Measurements from ENCODE around the gene LACRT. TPM values are rescaled to one million over a fixed set of nuclear protein-coding genes. Genes with fewer than 3 reads are reported as not detected.

LACRT gene
- total and polyA plus RNA-seq, 9 of the 15 experiments (the other 6 are each of a cell fraction or from before 2014, with no cell fraction given): not detected

DNA sequence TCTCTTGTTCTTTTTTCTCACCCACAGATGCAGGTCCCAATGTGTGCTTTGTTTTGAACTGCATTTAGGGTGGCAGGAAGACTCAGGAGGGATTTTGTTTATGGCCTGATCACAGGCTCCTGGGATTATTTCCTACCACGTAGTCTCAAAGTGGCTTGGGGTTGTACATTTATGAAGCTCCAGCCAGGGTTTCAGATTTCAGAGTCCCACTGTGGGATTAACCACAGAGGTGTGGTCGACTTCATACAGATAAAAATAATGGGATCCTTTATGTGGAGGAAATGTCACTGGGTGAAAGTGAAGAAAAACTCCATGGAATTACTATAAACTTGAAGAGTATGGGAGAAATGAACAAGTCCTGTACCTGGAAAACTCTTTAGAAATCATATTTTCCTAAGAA is 32.0 kb downstream of the LACRT start:
- ChIA-PET CTCF (ENCODE audit: low intra/inter-chr PET ratio) (interaction anchor here (1.1 to 1.2 kb wide), 2 partner anchors 23 to 471 kb away, joined by 3 to 5 read pairs; no protein-coding TSS in a partner anchor), POLR2A (no interaction called here)
- H3K79me2 ChIP-seq (ENCODE audit: control insufficient read depth, insufficient read depth, low read length): no peaks in the 10 kb centered on the region
- H3K4me1 ChIP-seq (replicated peaks in 1 of 2; ENCODE audit: control insufficient read depth in 2 of 2, insufficient read depth in 2 of 2, low read length in 2 of 2): no peaks in the 10 kb centered on the region; a peak in 2 of 5 replicates
- H3K27ac ChIP-seq (ENCODE audit: extremely low read depth, low read depth, low read length): no peak overlapping the region
- H3K9me3 ChIP-seq (replicated peaks; ENCODE audit: control insufficient read depth, insufficient read depth, low read depth, low read length): no peaks in the 10 kb centered on the region
- no peak overlapping the region for H2AFZ ChIP-seq (ENCODE audit: low read depth, low read length)
- no peaks in the 10 kb centered on the region for H3K9me1 ChIP-seq (ENCODE audit: control insufficient read depth, insufficient read depth, low read length)
- intact Hi-C loops (cut with micrococcal nuclease) (loop anchor here (5.0 to 10.0 kb wide), 2 partner anchors 55 to 352 kb away; no protein-coding TSS in a partner anchor), in situ Hi-C loops (cut with MboI) (no loop called here)
- ATAC-seq (no peak), DNase-seq (ENCODE audit: extremely low read depth in 1 of 4, low spot score in 3 of 4) (no peak), FAIRE-seq (no peak)
- BruUV-seq (replicated peaks): no TSS peak
- peaks cover 0 to 5% of the 10 kb centered on the region in 2 experiments; a peak in 3 of 5 replicates for H3K27me3 ChIP-seq (ENCODE audit: control insufficient read depth in 2 of 2, insufficient read depth in 2 of 2, low read length in 2 of 2)
- no peak overlapping the region for H3K4me3 ChIP-seq
- H3K4me2 ChIP-seq (ENCODE audit: insufficient read depth, low read length): no peak overlapping the region
- whole genome bisulfite sequencing (ENCODE audit: insufficient coverage, low coverage, missing lambda C conversion rate): 6% methylated on average over 2 of the region's 2 CpGs
- no peak overlapping the region for H3K9ac ChIP-seq (ENCODE audit: insufficient read depth in 1 of 2, low read depth in 2 of 2, low read length in 2 of 2)
- H3K36me3 ChIP-seq (ENCODE audit: control insufficient read depth, insufficient read depth, low read length): no peaks in the 10 kb centered on the region
- H4K20me1 ChIP-seq (replicated peaks; ENCODE audit: control insufficient read depth, insufficient read depth, low read length): no peaks in the 10 kb centered on the region; the same call in 1 of the 2 replicates
- TF ChIP-seq ETV5 (CRISPR knock-in tag; IDR thresholded peaks at IDR 0.05; ENCODE audit: low read depth) (no peak), THRA (IDR thresholded peaks at IDR 0.05) (no peak), ZNF551 (CRISPR knock-in tag; IDR thresholded peaks at IDR 0.05) (no peak), BMI1 (IDR thresholded peaks at IDR 0.05; ENCODE audit: low read length) (no peak), PYGO2 (tag; IDR thresholded peaks at IDR 0.05) (no peak), ILK (tag; IDR thresholded peaks at IDR 0.05; ENCODE audit: borderline replicate concordance, low read depth) (no peak), ZNF584 (CRISPR knock-in tag; IDR thresholded peaks at IDR 0.05; ENCODE audit: low read depth) (no peak), PHB (CRISPR knock-in tag; IDR thresholded peaks at IDR 0.05) (no peak), ZNF347 (CRISPR knock-in tag; IDR thresholded peaks at IDR 0.05; ENCODE audit: low read depth) (no peak), ZNF609 (CRISPR knock-in tag; IDR thresholded peaks at IDR 0.05; ENCODE audit: borderline replicate concordance) (no peak), POU5F1 (IDR thresholded peaks at IDR 0.05; ENCODE audit: borderline replicate concordance, low read depth, low read length, partially characterized antibody) (no peak), NR2C2 (CRISPR knock-in tag; IDR thresholded peaks at IDR 0.05) (no peak), NR2C2 (tag; IDR thresholded peaks at IDR 0.05) (no peak)
- TF ChIP-seq, protein P1, sequence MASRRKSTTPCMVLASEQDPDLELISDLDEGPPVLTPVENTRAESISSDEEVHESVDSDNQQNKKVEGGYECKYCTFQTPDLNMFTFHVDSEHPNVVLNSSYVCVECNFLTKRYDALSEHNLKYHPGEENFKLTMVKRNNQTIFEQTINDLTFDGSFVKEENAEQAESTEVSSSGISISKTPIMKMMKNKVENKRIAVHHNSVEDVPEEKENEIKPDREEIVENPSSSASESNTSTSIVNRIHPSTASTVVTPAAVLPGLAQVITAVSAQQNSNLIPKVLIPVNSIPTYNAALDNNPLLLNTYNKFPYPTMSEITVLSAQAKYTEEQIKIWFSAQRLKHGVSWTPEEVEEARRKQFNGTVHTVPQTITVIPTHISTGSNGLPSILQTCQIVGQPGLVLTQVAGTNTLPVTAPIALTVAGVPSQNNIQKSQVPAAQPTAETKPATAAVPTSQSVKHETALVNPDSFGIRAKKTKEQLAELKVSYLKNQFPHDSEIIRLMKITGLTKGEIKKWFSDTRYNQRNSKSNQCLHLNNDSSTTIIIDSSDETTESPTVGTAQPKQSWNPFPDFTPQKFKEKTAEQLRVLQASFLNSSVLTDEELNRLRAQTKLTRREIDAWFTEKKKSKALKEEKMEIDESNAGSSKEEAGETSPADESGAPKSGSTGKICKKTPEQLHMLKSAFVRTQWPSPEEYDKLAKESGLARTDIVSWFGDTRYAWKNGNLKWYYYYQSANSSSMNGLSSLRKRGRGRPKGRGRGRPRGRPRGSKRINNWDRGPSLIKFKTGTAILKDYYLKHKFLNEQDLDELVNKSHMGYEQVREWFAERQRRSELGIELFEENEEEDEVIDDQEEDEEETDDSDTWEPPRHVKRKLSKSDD (conservative IDR thresholded peaks at IDR 0.05; ENCODE audit: low read length): no peak

Data from K562 (cell line).